SK-N-SH (cell line): ENCODE measurements around the gene LCN15. TPM values are rescaled to one million over a fixed set of nuclear protein-coding genes. Genes with fewer than 3 reads are reported as not detected.

ENCODE experiments used
- CTCF ChIA-PET: fragments of 300-600, 350-600 bp; formaldehyde crosslinking; extraction: SDS; loops from one replicate; lab custom pipeline; 2021; lab: Yijun Ruan, JAX
- POLR2A ChIA-PET: fragments of 350-600 bp; sonication (Branson Sonifier 250); formaldehyde crosslinking; extraction: SDS; loops from one replicate; lab custom pipeline; 2020; ENCODE audit warnings: antibody characterized with exemption, inconsistent platforms; lab: Yijun Ruan, JAX
- DNase-seq: peaks from one replicate; pipeline ENCODE4 v3.0.0; 2012
- H2AFZ ChIP-seq: fragments of 200-600 bp; sonication (generic); 2 replicates; pipeline ENCODE4 v1.8.1; 2016; ENCODE audit warnings: antibody characterized with exemption, mild to moderate bottlenecking, low read depth
- H3F3A ChIP-seq: fragments of 200-600 bp; sonication (generic); replicated peaks from 2 replicates; pipeline ENCODE3; 2016; ENCODE audit warnings: antibody characterized with exemption, mild to moderate bottlenecking; ENCODE audit not compliant: insufficient read depth
- H3K27ac ChIP-seq, 2 experiments: fragments of 200-500 bp in 1 of 2; fragments of 200-600 bp in 1 of 2; sonication (Bioruptor generic) in 1 of 2; sonication (generic), shearing (Covaris generic) in 1 of 2; 2 replicates each; pipeline versions ENCODE4 v1.5.1 to v1.6.1; 2014 to 2016; ENCODE audit warnings: low read depth in 2 of 2, inconsistent platforms in 1 of 2, low read length in 1 of 2, mild to moderate bottlenecking in 1 of 2, mixed read lengths in 1 of 2
- H3K27me3 ChIP-seq: fragments of 200-600 bp; sonication (generic), shearing (Covaris generic); 2 replicates; pipeline ENCODE4 v1.6.1; 2016; ENCODE audit warnings: mixed run types; ENCODE audit not compliant: insufficient read depth
- H3K36me3 ChIP-seq, 2 experiments: fragments of 200-500 bp in 1 of 2; fragments of 200-600 bp in 1 of 2; sonication (Bioruptor generic) in 1 of 2; sonication (generic) in 1 of 2; replicated peaks in 1 of 2; 2 replicates each; pipeline versions ENCODE3 to v1.5.1; 2014 to 2016; ENCODE audit warnings: low read length in 1 of 2, mild to moderate bottlenecking in 1 of 2; ENCODE audit not compliant: insufficient read depth in 2 of 2, control insufficient read depth in 1 of 2
- H3K4me1 ChIP-seq, 2 experiments: fragments of 200-500 bp in 1 of 2; fragments of 200-600 bp in 1 of 2; sonication (Bioruptor generic) in 1 of 2; sonication (generic), shearing (Covaris generic) in 1 of 2; 2 replicates each; pipeline versions ENCODE4 v1.5.1 to v1.6.1; 2014 to 2016; ENCODE audit warnings: low read depth in 1 of 2, low read length in 1 of 2, mixed run types in 1 of 2; ENCODE audit not compliant: insufficient read depth in 2 of 2, control insufficient read depth in 1 of 2
- H3K4me2 ChIP-seq: fragments of 200-600 bp; sonication (generic), shearing (Covaris generic); 2 replicates; pipeline ENCODE4 v1.6.1; 2017; ENCODE audit warnings: mixed run types
- H3K4me3 ChIP-seq, 2 experiments: fragments of 200-500 bp in 1 of 2; fragments of 200-600 bp in 1 of 2; sonication (Bioruptor generic) in 1 of 2; sonication (generic), shearing (Covaris generic) in 1 of 2; 2 replicates each; pipeline versions ENCODE4 v1.5.1 to v1.8.1; 2014 to 2016; ENCODE audit warnings: low read depth in 2 of 2, inconsistent platforms in 1 of 2, low read length in 1 of 2, mild to moderate bottlenecking in 1 of 2, mixed read lengths in 1 of 2, moderate library complexity in 1 of 2
- H3K79me2 ChIP-seq: fragments of 200-600 bp; sonication (generic); 2 replicates; pipeline ENCODE4 v1.8.1; 2017; ENCODE audit warnings: mild to moderate bottlenecking; ENCODE audit not compliant: insufficient read depth
- H3K9ac ChIP-seq: fragments of 200-600 bp; sonication (generic); 2 replicates; pipeline ENCODE4 v1.6.1; 2017; ENCODE audit warnings: mixed run types
- H3K9me2 ChIP-seq: fragments of 200-600 bp; sonication (generic); 2 replicates; pipeline ENCODE4 v1.6.1; 2017; ENCODE audit warnings: mixed run types
- H3K9me3 ChIP-seq: fragments of 200-600 bp; sonication (generic); 2 replicates; pipeline ENCODE4 v1.6.1; 2017; ENCODE audit warnings: mixed run types, mild to moderate bottlenecking, moderate library complexity
- H4K20me1 ChIP-seq: fragments of 200-600 bp; sonication (generic); 2 replicates; pipeline ENCODE4 v1.6.1; 2017; ENCODE audit warnings: mild to moderate bottlenecking, mixed run types; ENCODE audit not compliant: insufficient read depth
- CHD2 ChIP-seq: fragments of 150-350 bp; IDR thresholded peaks from 2 replicates; pipeline ENCODE4 v1.6.1; 2018; ENCODE audit warnings: low read length; ENCODE audit not compliant: partially characterized antibody
- EP300 ChIP-seq, 2 experiments: IDR thresholded peaks; 2 replicates each; pipeline versions ENCODE4 v1.4.0 to v1.6.1; 2012; ENCODE audit warnings: borderline replicate concordance in 1 of 2, low read depth in 1 of 2, low read length in 1 of 2
- FOSL2 ChIP-seq: IDR thresholded peaks from 2 replicates; pipeline ENCODE4 v1.4.0; 2012; ENCODE audit warnings: low read depth, mild to moderate bottlenecking, moderate library complexity, borderline replicate concordance
- FOXJ3 ChIP-seq: sonication (generic); formaldehyde crosslinking; IDR thresholded peaks from 2 replicates; pipeline ENCODE4 v1.5.1; 2020; ENCODE audit warnings: mild to moderate bottlenecking, missing genetic modification reagents
- GABPA ChIP-seq: IDR thresholded peaks from 2 replicates; pipeline ENCODE4 v1.4.0; 2012; ENCODE audit warnings: low read depth, mild to moderate bottlenecking
- GATA2 ChIP-seq: sonication (generic); formaldehyde crosslinking; IDR thresholded peaks from 2 replicates; pipeline ENCODE4 v1.5.0; 2020; ENCODE audit warnings: mild to moderate bottlenecking, missing genetic modification reagents
- MXI1 ChIP-seq: IDR thresholded peaks from 2 replicates; pipeline ENCODE4 v1.6.1; 2012; ENCODE audit warnings: mild to moderate bottlenecking, low read depth, low read length, improper control_type of control experiment
- RAD21 ChIP-seq: IDR thresholded peaks from 2 replicates; pipeline ENCODE4 v1.6.1; 2012; ENCODE audit warnings: mild to moderate bottlenecking, low read length
- RCOR1 ChIP-seq: fragments of 150-350 bp; IDR thresholded peaks from 2 replicates; pipeline ENCODE4 v1.6.1; 2017; ENCODE audit warnings: antibody characterized with exemption, low read length
- RFX5 ChIP-seq: IDR thresholded peaks from 2 replicates; pipeline ENCODE4 v1.6.1; 2012; ENCODE audit warnings: mild to moderate bottlenecking, improper control_type of control experiment, low read length
- RXRA ChIP-seq: IDR thresholded peaks from 2 replicates; pipeline ENCODE4 v1.4.0; 2012; ENCODE audit warnings: low read depth, mild to moderate bottlenecking, borderline replicate concordance
- WGBS: methylation state at CpG from one replicate; pipeline ENCODE4 v1.1.6; 2017; ENCODE audit warnings: low lambda C conversion rate; 5-methylcytosine and 5-hydroxymethylcytosine counted together
- polyA plus RNA-seq, 3 experiments: library from polyadenylated mRNA; depleted of rRNA; stranded (reverse); fragments of >200 nt; gene quantifications; 2 replicates each; pipeline ENCODE4 v1.2.3, GENCODE V29; 2012

Gene LCN15, protein sequence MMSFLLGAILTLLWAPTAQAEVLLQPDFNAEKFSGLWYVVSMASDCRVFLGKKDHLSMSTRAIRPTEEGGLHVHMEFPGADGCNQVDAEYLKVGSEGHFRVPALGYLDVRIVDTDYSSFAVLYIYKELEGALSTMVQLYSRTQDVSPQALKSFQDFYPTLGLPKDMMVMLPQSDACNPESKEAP
- polyA plus RNA-seq (2012; rRNA removed), result 0.08 TPM in 1 of 2 replicates, not detected in the other
- not detected in 2 replicates for polyA plus RNA-seq (2012; cell fraction: cytosol; rRNA removed)
- 0.04 and 0.06 TPM in 2 replicates for polyA plus RNA-seq (2012; cell fraction: nucleus; rRNA removed)

DNA sequence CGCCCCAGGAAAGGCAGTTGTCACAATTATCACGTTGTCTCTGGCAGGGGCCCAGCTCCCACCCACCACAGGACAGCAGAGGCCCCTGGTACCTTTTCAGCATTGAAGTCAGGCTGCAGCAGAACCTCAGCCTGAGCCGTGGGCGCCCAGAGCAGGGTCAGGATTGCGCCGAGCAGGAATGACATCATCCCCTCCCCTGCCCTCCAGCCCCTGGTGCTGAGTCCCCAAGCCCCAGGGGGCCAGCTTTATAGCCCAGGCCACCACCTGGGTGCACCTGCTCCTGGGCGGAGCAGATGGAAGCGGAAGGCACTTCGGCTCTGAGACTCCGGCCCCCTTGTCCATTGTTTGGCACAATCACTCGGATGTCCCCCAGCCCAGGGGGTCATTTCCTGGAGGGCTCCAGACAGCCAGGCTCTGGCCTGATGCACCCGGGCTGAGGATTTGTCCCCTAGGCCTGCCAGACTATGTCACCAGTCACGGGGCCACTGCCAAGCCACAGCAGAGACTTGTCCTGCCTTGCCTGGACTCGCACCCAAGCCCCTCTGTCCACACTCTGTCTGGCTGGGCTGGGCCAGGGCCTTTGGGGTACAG is at the start of gene LCN15:
Gene LCN15 (minus strand): TSS at position 218 of the 591 bp plus-strand sequence. CDS start 30 bp downstream, at position 188.
- no peak within 1 kb of the TSS for H3K27ac ChIP-seq
- no peaks in the 10 kb centered on the region for H4K20me1 ChIP-seq
- H3K4me2 ChIP-seq, result no peak within 1 kb of the TSS
- H3K9me2 ChIP-seq, result no peaks in the 10 kb centered on the region
- 70% methylated on average over 5 of the region's 14 CpGs for WGBS
- peaks cover 0 to 11% of the 10 kb centered on the region in 2 experiments; a peak in 1 of 4 replicates for H3K4me1 ChIP-seq
- no peaks in the 10 kb centered on the region; the same call in 1 of the 2 replicates for H3K27me3 ChIP-seq
- no peak within 1 kb of the TSS for H3K4me3 ChIP-seq
- no peaks in the 10 kb centered on the region for H3K9me3 ChIP-seq
- H3K36me3 ChIP-seq, result no peaks in the 10 kb centered on the region
- no peaks in the 10 kb centered on the region for H3F3A ChIP-seq
- H2AFZ ChIP-seq, result no peak within 1 kb of the TSS
- CTCF ChIA-PET, result interaction anchor here (1.3 to 1.9 kb wide), 2 partner anchors 21 to 28 kb away, joined by 3 to 5 read pairs; no protein-coding TSS in a partner anchor
- no peak for DNase-seq
- H3K79me2 ChIP-seq, result no peaks in the 10 kb centered on the region
- TF ChIP-seq RAD21, result no peak
- no peak for TF ChIP-seq RCOR1
- no peak for TF ChIP-seq RFX5
- no peak for TF ChIP-seq GABPA
- TF ChIP-seq EP300 (IDR thresholded peaks at IDR 0.05; ENCODE audit: borderline replicate concordance in 1 of 2, low read depth in 1 of 2, low read length in 1 of 2), result no peak
- TF ChIP-seq CHD2, result no peak
- TF ChIP-seq FOXJ3 (CRISPR knock-in tag), result no peak
- H3K9ac ChIP-seq, result no peak within 1 kb of the TSS
- POLR2A ChIA-PET, result no interaction called here

- Histone ChIP-seq H3K9ac (peak overlapping the region; percentile 89), H3K4me2 (peak overlapping the region; percentile 76), H3F3A (no peaks in the 10 kb centered on the region), H3K4me1 (peaks cover 20 to 22% of the 10 kb centered on the region in 2 experiments; a peak in 3 of 4 replicates), H2AFZ (no peak overlapping the region), H3K36me3 (peaks cover 20 to 26% of the 10 kb centered on the region in 2 experiments), H3K4me3 (peak overlapping the region; percentile 66 to 96), H3K9me3 (no peaks in the 10 kb centered on the region), H3K27ac (peak overlapping the region; percentile 1 to 41; a peak in 3 of 4 replicates), H4K20me1 (peaks cover 24% of the 10 kb centered on the region), H3K27me3 (no peaks in the 10 kb centered on the region), H3K9me2 (no peaks in the 10 kb centered on the region), H3K79me2 (peaks cover 59% of the 10 kb centered on the region)
- WGBS, result 14% methylated on average over 14 of the region's 14 CpGs
- ChIA-PET POLR2A (interaction anchor here (1.4 kb wide), 1 partner anchor 11 kb away, joined by 3 read pairs; no protein-coding TSS in a partner anchor), CTCF (interaction anchor here (1.4 to 6.5 kb wide), 3 partner anchors 16 to 47 kb away, joined by 4 to 30 read pairs (median 13); partner anchors contain the start of gene AJM1)
- TF ChIP-seq GATA2 (no peak), RXRA (no peak), MXI1 (0 out of 2 replicates have a peak, but pooled peaks have one; percentile 7), FOSL2 (no peak)
- DNase-seq, result no peak
Measured at GRCh38 chr9:136808806-136809158, 44.5 kb upstream of the LCN15 start.
